Activated T-cell treated with anti-CD3 and anti-CD28 coated beads for 1 hour (primary cell): Measurements from ENCODE around the gene ERC2.

ENCODE experiments used
- DNase-seq: peaks from one replicate; pipeline ENCODE4 v3.0.0-alpha.2; 2020; ENCODE audit warnings: low read depth

Gene ERC2

GRCh38 chr3:55555873-55556618 lies 912.2 kb downstream of the ERC2 start:
- DNase-seq, result no peak

- DNase-seq, result no peak
Observed at GRCh38 chr3:55554634-55555425, 913.4 kb downstream of the ERC2 start.

GRCh38 chr3:55551644-55552043 lies 916.6 kb downstream of the ERC2 start:
- no peak for DNase-seq

- no peak for DNase-seq
Observed at GRCh38 chr3:55549177-55549576, 919.1 kb downstream of the ERC2 start.

- no peak for DNase-seq
Observed at GRCh38 chr3:55546866-55547669, 921.2 kb downstream of the ERC2 start.

- DNase-seq, result no peak
Observed at GRCh38 chr3:55545995-55546394, 922.3 kb downstream of the ERC2 start.

- no peak for DNase-seq
Observed at GRCh38 chr3:55544219-55544618, 924.0 kb downstream of the ERC2 start.

- no peak for DNase-seq
Observed at GRCh38 chr3:55543181-55543614, 925.1 kb downstream of the ERC2 start.

- DNase-seq, result no peak
Observed at GRCh38 chr3:55541456-55541855, 926.8 kb downstream of the ERC2 start.

GRCh38 chr3:55541016-55541415 lies 927.3 kb downstream of the ERC2 start:
- no peak for DNase-seq

GRCh38 chr3:55540579-55540978 lies 927.7 kb downstream of the ERC2 start:
- DNase-seq, result no peak

GRCh38 chr3:55538158-55538557 lies 930.1 kb downstream of the ERC2 start:
- DNase-seq, result no peak

- no peak for DNase-seq
Observed at GRCh38 chr3:55537563-55537962, 930.7 kb downstream of the ERC2 start.

- no peak for DNase-seq
Observed at GRCh38 chr3:55537129-55537528, 931.1 kb downstream of the ERC2 start.

GRCh38 chr3:55534876-55535275 lies 933.4 kb downstream of the ERC2 start:
- DNase-seq, result no peak

- no peak for DNase-seq
Observed at GRCh38 chr3:55532806-55533205, 935.5 kb downstream of the ERC2 start.

GRCh38 chr3:55531321-55531720 lies 936.9 kb downstream of the ERC2 start:
- DNase-seq, result no peak

- no peak for DNase-seq
Observed at GRCh38 chr3:55527361-55527760, 940.9 kb downstream of the ERC2 start.

GRCh38 chr3:55526332-55527030 lies 941.8 kb downstream of the ERC2 start:
- DNase-seq, result no peak

- no peak for DNase-seq
Observed at GRCh38 chr3:55525436-55525835, 942.8 kb downstream of the ERC2 start.

- no peak for DNase-seq
Observed at GRCh38 chr3:55524565-55525244, 943.6 kb downstream of the ERC2 start.
